Activated CD4-positive, alpha-beta memory T cell treated with anti-CD3 and anti-CD28 coated beads, Interleukin-2, amount 10 ng/mL, durations not matched to agents 7 days and 5 days (primary cell): ENCODE measurements around the gene DPP10. TPM values are rescaled to one million over a fixed set of nuclear protein-coding genes. Genes with fewer than 3 reads are reported as not detected.

Source experiments
- CTCF ChIA-PET: fragments of 350-600 bp; sonication (Branson Sonifier 250); formaldehyde crosslinking; loops from one replicate; lab custom pipeline; 2021; ENCODE audit warnings: antibody characterized with exemption, inconsistent platforms; lab: Charles Lee
- POLR2A ChIA-PET: fragments of 350-600 bp; sonication (Branson Sonifier 250); formaldehyde crosslinking; loops from one replicate; lab custom pipeline; 2021; ENCODE audit warnings: antibody characterized with exemption; lab: Charles Lee
- DNase-seq: peaks from one replicate; pipeline ENCODE4 v3.0.0-alpha.2; 2020
- H3K27ac Mint-ChIP-seq: one replicate; pipeline ENCODE4 v1.8.0; 2021; ENCODE audit warnings: mild to moderate bottlenecking, mixed read lengths
- H3K27me3 Mint-ChIP-seq: one replicate; pipeline ENCODE4 v1.8.0; 2021; ENCODE audit warnings: mixed read lengths
- H3K36me3 Mint-ChIP-seq: one replicate; pipeline ENCODE4 v1.8.0; 2021; ENCODE audit warnings: low read depth, mixed read lengths
- H3K4me1 Mint-ChIP-seq: one replicate; pipeline ENCODE4 v1.8.0; 2021; ENCODE audit warnings: mixed read lengths
- H3K4me3 Mint-ChIP-seq: one replicate; pipeline ENCODE4 v1.8.0; 2021; ENCODE audit warnings: mild to moderate bottlenecking, mixed read lengths
- H3K9me3 Mint-ChIP-seq: one replicate; pipeline ENCODE4 v1.8.0; 2021; ENCODE audit warnings: mixed read lengths
- total RNA-seq, 2 experiments: library from RNA; stranded (reverse); gene quantifications; one replicate each; pipeline ENCODE4 v1.2.3, GENCODE V29; 2021

DPP10 gene
- total RNA-seq, 2 experiments from 2014 or later, result not detected

- CTCF ChIA-PET, result no interaction called here
- no peak overlapping the region for H3K4me3 Mint-ChIP-seq
Observed at GRCh38 chr2:115505331-115505730, 1062.9 kb downstream of the DPP10 start.

DNA sequence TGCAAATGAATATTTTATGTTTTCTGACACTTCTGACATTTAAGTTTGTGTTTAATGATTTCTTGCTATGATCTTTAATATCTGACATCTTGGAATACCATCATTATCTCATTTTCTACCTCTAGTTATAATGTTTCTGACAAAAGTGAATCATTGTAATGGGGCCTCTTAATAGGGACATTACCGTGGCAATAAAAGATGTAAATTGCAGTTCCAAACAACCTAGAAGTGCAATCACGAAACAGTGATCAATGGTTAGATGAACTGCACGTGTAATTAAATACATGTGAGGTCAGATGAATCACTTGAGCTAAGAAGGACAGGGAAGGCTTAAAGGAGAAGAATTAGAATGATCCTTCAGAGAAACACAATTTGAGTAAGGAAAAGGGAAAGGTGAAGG, 1078.3 kb downstream of the DPP10 start:
- H3K9me3 Mint-ChIP-seq, result peaks cover 17% of the 10 kb centered on the region
- no peak overlapping the region for H3K27ac Mint-ChIP-seq
- no peak overlapping the region for H3K4me3 Mint-ChIP-seq
- H3K36me3 Mint-ChIP-seq, result no peaks in the 10 kb centered on the region
- DNase-seq, result no peak
- ChIA-PET POLR2A (no interaction called here), CTCF (no interaction called here)
- H3K27me3 Mint-ChIP-seq, result no peaks in the 10 kb centered on the region
- no peaks in the 10 kb centered on the region for H3K4me1 Mint-ChIP-seq

More at GRCh38 chr2:115505331-115505730, 1062.9 kb downstream of the DPP10 start:
- H3K4me1 Mint-ChIP-seq, result no peaks in the 10 kb centered on the region
- no peaks in the 10 kb centered on the region for H3K36me3 Mint-ChIP-seq
- POLR2A ChIA-PET, result no interaction called here
- H3K27me3 Mint-ChIP-seq, result no peaks in the 10 kb centered on the region
- no peak overlapping the region for H3K27ac Mint-ChIP-seq
- DNase-seq, result no peak
- peaks cover 5% of the 10 kb centered on the region for H3K9me3 Mint-ChIP-seq

- CTCF ChIA-PET, result no interaction called here
Observed at GRCh38 chr2:115524452-115524851, 1082.0 kb downstream of the DPP10 start.

DNA sequence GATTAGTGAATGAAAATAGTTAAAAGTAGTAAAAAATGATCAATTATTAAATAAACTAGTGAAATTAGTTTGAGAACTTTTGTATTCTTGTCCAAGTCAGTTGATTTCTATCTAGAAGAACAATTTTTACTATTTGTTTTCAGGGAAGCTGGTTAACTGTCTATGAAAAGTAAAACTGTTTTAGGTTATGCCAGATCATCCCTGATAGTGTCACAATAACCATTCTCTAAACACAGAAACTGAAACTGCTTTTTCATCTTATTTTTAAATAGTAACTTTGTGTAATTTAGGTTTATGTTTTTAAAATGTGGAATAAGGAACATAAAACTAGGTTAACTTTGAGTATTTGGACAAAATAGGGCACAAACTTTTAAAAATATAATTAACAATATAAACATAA, 1087.2 kb downstream of the DPP10 start:
- no peak for DNase-seq
- H3K36me3 Mint-ChIP-seq, result no peaks in the 10 kb centered on the region
- H3K4me1 Mint-ChIP-seq, result no peaks in the 10 kb centered on the region
- no peaks in the 10 kb centered on the region for H3K9me3 Mint-ChIP-seq
- H3K4me3 Mint-ChIP-seq, result no peak overlapping the region
- no peaks in the 10 kb centered on the region for H3K27me3 Mint-ChIP-seq
- no peak overlapping the region for H3K27ac Mint-ChIP-seq
- ChIA-PET CTCF (no interaction called here), POLR2A (no interaction called here)

More at GRCh38 chr2:115524452-115524851, 1082.0 kb downstream of the DPP10 start:
- Mint-ChIP-seq H3K27me3 (no peaks in the 10 kb centered on the region), H3K9me3 (peaks cover 13% of the 10 kb centered on the region), H3K4me1 (no peaks in the 10 kb centered on the region), H3K27ac (no peak overlapping the region), H3K4me3 (no peak overlapping the region), H3K36me3 (no peaks in the 10 kb centered on the region)
- DNase-seq, result no peak
- POLR2A ChIA-PET, result no interaction called here

GRCh38 chr2:115533081-115533480, 1090.6 kb downstream of the DPP10 start:
- Mint-ChIP-seq H3K36me3 (no peaks in the 10 kb centered on the region), H3K9me3 (no peaks in the 10 kb centered on the region), H3K27ac (no peak overlapping the region), H3K4me3 (no peak overlapping the region), H3K4me1 (no peaks in the 10 kb centered on the region), H3K27me3 (no peaks in the 10 kb centered on the region)
- POLR2A ChIA-PET, result no interaction called here
- CTCF ChIA-PET, result no interaction called here
- DNase-seq, result no peak

DNA sequence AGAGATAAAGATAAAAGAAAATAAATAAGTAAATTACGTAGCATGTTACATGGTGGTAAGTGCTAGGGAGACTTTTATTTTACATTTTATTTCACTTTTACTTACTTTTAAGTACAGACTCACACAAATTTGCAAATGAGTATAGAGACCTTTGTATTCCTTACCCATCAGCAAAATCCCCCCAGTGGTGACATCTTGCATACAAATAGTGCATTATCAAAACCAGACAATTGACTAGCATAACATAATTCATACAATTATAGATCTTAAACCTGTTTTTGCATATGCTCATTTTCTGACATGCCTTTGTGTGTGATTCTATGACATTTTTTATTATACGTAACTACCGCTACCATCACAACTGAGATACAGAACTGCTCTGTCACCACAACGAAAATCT, 1099.4 kb downstream of the DPP10 start:
- Mint-ChIP-seq H3K9me3 (peaks cover 2% of the 10 kb centered on the region), H3K27ac (no peak overlapping the region), H3K36me3 (no peaks in the 10 kb centered on the region), H3K4me1 (no peaks in the 10 kb centered on the region), H3K27me3 (no peaks in the 10 kb centered on the region), H3K4me3 (no peak overlapping the region)
- CTCF ChIA-PET, result no interaction called here
- DNase-seq, result no peak
- POLR2A ChIA-PET, result no interaction called here

DNA sequence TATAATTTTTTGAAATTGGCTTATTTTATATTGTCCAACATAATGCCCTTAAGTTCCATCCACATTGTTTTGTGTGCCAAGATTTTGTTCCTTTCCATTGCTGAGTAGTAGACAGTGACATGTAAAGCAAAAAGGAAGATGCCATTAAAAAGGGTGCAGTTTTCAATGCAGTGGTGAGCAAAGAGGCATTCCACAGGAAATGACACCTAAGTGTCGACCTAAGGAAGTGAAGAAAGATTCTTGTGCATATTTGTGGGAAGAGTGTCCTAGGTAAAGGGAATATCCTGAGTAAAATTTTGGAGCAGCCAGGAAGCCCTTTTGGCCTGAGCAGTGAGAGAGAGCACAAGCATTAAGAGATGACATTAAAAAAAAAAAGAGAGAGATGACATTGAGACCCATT, 1099.9 kb downstream of the DPP10 start:
- ChIA-PET POLR2A (no interaction called here), CTCF (no interaction called here)
- DNase-seq, result no peak
- H3K27me3 Mint-ChIP-seq, result no peaks in the 10 kb centered on the region
- no peaks in the 10 kb centered on the region for H3K36me3 Mint-ChIP-seq
- no peak overlapping the region for H3K27ac Mint-ChIP-seq
- H3K4me3 Mint-ChIP-seq, result no peak overlapping the region
- no peaks in the 10 kb centered on the region for H3K4me1 Mint-ChIP-seq
- peaks cover 2% of the 10 kb centered on the region for H3K9me3 Mint-ChIP-seq

- Mint-ChIP-seq H3K9me3 (peaks cover 2% of the 10 kb centered on the region), H3K4me1 (no peaks in the 10 kb centered on the region), H3K27me3 (no peaks in the 10 kb centered on the region), H3K4me3 (no peak overlapping the region), H3K27ac (no peak overlapping the region), H3K36me3 (no peaks in the 10 kb centered on the region)
- ChIA-PET CTCF (no interaction called here), POLR2A (no interaction called here)
- no peak for DNase-seq
Observed at GRCh38 chr2:115543024-115543423, 1100.6 kb downstream of the DPP10 start.

GRCh38 chr2:115543461-115543860, 1101.0 kb downstream of the DPP10 start:
- Mint-ChIP-seq H3K4me3 (no peak overlapping the region), H3K27me3 (no peaks in the 10 kb centered on the region), H3K9me3 (peaks cover 2% of the 10 kb centered on the region), H3K27ac (no peak overlapping the region), H3K4me1 (no peaks in the 10 kb centered on the region), H3K36me3 (no peaks in the 10 kb centered on the region)
- CTCF ChIA-PET, result no interaction called here
- POLR2A ChIA-PET, result no interaction called here
- DNase-seq, result no peak

- Mint-ChIP-seq H3K4me1 (no peaks in the 10 kb centered on the region), H3K9me3 (peaks cover 12% of the 10 kb centered on the region), H3K27me3 (no peaks in the 10 kb centered on the region), H3K4me3 (no peak overlapping the region), H3K27ac (no peak overlapping the region), H3K36me3 (no peaks in the 10 kb centered on the region)
- POLR2A ChIA-PET, result no interaction called here
- no peak for DNase-seq
- CTCF ChIA-PET, result no interaction called here
Observed at GRCh38 chr2:115549611-115550130, 1107.2 kb downstream of the DPP10 start.

GRCh38 chr2:115552726-115553125, 1110.3 kb downstream of the DPP10 start:
- no peaks in the 10 kb centered on the region for H3K36me3 Mint-ChIP-seq
- ChIA-PET POLR2A (no interaction called here), CTCF (no interaction called here)
- H3K9me3 Mint-ChIP-seq, result peaks cover 12% of the 10 kb centered on the region
- no peak overlapping the region for H3K27ac Mint-ChIP-seq
- H3K27me3 Mint-ChIP-seq, result no peaks in the 10 kb centered on the region
- no peaks in the 10 kb centered on the region for H3K4me1 Mint-ChIP-seq
- no peak overlapping the region for H3K4me3 Mint-ChIP-seq
- no peak for DNase-seq

DNA sequence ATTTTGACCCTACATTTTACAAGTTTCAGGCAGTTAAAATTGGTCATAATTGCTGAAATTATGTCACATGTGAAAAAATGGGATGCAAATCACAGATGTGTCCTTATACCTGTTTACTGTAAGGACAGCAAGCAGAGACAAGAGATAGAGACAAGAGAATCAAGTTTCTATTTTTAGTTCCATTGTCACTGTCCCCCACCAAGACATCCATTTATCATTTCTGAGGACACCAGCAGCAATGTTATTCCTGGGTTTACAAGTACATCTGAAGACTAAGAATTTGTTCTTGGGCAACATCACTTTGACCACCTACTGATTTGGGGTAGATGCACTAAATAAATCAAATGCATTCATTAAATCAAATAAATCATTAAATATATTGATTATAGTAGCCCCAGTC, 1111.7 kb downstream of the DPP10 start:
- no peaks in the 10 kb centered on the region for H3K36me3 Mint-ChIP-seq
- no peak overlapping the region for H3K27ac Mint-ChIP-seq
- H3K4me1 Mint-ChIP-seq, result no peaks in the 10 kb centered on the region
- CTCF ChIA-PET, result no interaction called here
- H3K9me3 Mint-ChIP-seq, result peaks cover 10% of the 10 kb centered on the region
- no peak overlapping the region for H3K4me3 Mint-ChIP-seq
- POLR2A ChIA-PET, result no interaction called here
- DNase-seq, result no peak
- H3K27me3 Mint-ChIP-seq, result no peaks in the 10 kb centered on the region

DNA sequence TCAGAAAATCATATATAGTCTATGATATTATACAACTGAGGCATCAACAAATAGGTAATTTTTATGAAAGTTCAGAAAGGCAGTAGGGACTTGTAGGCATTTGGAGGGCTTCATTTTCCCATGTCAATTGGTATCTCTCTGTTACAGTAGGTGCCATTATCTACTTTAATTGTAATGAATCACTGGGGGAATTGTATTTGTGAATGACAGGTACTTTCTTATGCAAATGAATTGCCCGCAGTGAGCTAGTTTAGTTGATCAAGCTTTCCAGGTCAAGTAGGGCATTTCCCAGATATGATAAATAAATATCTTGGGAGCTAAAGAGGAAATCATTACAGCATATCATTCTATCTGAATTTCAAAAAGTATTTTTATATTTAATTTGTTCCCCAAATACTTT, 1116.3 kb downstream of the DPP10 start:
- ChIA-PET CTCF (no interaction called here), POLR2A (no interaction called here)
- Mint-ChIP-seq H3K27ac (no peak overlapping the region), H3K9me3 (peaks cover 11% of the 10 kb centered on the region), H3K36me3 (no peaks in the 10 kb centered on the region), H3K4me3 (no peak overlapping the region), H3K27me3 (no peaks in the 10 kb centered on the region), H3K4me1 (no peaks in the 10 kb centered on the region)
- no peak for DNase-seq

- H3K36me3 Mint-ChIP-seq, result no peaks in the 10 kb centered on the region
- no peaks in the 10 kb centered on the region for H3K4me1 Mint-ChIP-seq
- no peaks in the 10 kb centered on the region for H3K27me3 Mint-ChIP-seq
- POLR2A ChIA-PET, result no interaction called here
- CTCF ChIA-PET, result no interaction called here
- H3K27ac Mint-ChIP-seq, result no peak overlapping the region
- peaks cover 11% of the 10 kb centered on the region for H3K9me3 Mint-ChIP-seq
- no peak overlapping the region for H3K4me3 Mint-ChIP-seq
- no peak for DNase-seq
Observed at GRCh38 chr2:115560666-115561065, 1118.2 kb downstream of the DPP10 start.
